Activated CD4-positive, alpha-beta T cell treated with anti-CD3 and anti-CD28 coated beads for 1 hour (primary cell): ENCODE measurements around the gene PCSK4.
"Not testable (repeated sequence)": the region's sequence is repeated elsewhere in the genome, so short reads cannot be mapped to it uniquely, and the experiment has no call there.

Experiments
- DNase-seq: peaks from one replicate; pipeline ENCODE4 v3.0.0-alpha.2; 2020

The PCSK4 gene

DNA sequence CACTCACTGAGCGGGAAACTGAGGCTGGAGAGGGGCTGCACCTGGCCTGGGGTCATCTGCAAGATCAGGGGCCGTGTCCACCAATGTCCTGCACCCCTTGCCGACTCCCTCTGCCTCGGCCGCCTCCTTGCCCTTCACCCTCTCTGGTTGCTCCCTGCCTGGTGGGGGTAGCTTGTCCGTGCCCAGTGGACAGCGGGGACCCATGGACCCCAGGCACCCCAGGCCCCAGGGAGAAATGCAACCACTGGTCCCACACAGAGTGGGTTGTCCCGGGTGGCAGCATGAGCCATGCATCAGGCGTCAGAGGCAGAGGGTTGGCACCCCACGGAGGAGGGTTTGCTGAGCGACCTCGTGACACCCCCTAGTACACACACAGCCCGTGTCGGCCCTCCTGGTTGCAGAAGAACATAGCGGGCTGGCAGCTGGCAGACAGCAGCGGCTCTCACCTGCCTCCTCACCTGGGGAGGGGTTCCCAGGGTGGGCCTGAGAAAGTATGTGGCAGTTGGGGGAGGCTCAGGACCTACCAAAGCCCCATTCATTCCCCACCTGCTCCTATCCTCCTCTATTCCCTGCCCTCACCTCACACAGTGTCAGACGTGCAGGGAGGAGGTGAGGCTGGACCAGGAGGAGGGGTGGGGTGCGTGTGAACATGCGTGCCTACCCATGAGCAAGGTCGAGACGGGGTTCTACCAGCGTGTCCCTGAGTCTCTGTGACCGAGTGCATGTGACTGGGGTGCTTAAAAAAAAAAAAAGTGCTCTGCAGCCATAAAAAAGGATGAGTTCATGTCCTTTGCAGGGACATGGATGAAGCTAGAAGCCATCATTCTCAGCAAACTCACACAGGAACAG is 14.0 kb upstream of the PCSK4 start:
- no peak for DNase-seq

DNA sequence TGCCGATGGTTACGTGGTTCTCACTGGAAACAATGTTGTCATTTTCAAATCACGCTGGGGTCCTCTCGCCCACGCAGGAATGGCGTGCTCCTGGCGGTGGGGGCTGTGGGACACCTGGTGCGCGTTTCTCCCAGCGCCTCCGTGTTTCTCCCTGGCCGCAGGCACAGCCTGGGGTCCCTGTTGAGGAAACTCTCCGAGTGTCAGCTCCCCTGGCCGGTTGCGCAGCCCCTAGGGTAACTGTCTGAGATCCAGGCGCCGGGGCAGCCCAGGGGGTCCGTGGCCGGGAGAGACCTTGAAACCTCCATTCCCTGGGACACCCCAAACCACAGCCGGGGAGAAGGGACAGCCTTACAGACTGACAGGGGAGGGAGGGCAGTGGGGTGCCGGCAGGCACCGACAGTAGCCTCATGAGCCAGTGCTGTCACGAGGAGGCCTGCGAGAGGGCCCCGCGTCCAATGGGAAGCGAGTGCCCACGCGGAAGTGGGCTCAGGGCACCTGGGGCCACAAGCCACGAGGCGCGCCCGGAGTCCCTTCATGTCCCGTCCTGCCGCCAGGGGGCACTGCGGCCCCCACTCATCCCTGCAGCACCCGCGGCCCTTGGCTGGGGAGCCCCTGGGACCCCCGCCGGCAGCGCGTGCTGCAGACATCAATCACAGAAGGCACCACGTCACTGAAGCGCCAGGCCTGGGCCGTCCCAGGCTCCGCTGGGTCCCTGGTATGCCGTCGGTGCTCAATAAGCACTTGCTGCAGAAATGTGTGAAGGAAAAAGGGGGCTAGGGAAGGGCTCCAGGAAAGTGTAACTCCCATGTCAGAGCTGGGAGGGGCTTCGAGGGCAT is 13.2 kb upstream of the PCSK4 start:
- peak; percentile 41 for DNase-seq

DNA sequence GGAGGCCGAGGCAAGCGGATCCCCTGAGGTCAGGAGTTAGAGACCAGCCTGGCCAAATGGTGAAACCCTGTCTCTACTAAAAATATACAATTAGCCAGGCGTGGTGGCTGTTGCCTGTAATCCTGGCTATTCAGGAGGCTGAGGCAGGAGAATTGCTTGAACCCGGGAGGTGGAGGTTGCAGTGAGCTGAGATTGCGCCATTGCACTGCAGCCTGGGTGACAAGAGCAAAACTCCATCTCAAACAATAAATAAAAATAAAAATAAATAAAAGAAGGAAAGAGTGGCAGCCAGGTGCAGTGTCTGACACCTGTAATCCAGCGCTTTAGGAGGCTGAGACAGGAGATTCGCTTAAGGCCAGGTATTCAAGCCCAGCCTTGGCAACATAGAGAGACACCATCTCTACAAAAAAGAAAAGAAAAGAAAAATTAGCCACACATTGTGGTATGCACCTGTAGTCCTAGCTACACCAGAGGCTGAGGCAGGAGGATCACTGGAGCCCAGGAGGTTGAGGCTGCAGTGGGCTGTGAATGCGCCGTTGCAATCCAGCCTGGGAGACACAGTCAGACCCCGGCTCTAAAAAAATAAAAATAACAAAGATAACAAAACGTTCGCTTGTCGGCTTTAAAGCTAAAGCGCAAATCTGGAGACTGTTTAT is 12.4 kb upstream of the PCSK4 start:
- no peak for DNase-seq

DNA sequence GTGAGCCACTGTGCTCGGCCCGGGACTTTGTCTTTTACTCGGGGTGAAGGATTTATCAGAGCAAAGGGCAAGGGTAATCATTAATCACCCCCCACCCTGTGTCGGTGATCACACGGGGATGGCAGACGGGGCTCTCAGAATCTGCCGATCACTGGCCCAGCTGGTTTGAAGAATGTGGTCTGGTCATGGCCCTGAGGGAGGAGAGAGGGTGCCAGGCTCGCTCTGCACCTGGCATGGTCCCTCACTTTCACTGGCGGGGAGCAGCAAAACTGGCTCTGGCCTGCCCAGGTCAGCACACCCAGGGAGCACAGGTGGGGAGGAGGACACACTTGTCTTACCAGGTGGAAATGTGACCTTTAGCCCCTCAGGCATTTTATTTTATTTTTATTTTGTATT is 11.0 kb upstream of the PCSK4 start:
- no peak for DNase-seq

DNA sequence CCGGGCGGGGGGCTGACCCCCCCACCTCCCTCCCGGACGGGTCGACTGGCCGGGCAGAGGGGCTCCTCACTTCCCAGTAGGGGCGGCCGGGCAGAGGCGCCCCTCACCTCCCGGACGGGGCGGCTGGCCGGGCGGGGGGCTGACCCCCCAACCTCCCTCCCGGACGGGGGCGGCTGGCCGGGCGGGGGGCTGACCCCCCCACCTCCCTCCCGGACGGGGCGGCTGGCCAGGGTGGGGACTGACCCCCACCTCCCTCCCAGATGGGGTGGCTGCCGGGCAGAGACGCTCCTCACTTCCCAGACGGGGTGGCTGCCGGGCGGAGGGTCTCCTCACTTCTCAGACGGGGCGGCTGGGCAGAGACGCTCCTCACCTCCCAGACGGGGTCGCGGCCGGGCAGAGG is 9.1 kb upstream of the PCSK4 start:
- not testable (repeated sequence) for DNase-seq

DNA sequence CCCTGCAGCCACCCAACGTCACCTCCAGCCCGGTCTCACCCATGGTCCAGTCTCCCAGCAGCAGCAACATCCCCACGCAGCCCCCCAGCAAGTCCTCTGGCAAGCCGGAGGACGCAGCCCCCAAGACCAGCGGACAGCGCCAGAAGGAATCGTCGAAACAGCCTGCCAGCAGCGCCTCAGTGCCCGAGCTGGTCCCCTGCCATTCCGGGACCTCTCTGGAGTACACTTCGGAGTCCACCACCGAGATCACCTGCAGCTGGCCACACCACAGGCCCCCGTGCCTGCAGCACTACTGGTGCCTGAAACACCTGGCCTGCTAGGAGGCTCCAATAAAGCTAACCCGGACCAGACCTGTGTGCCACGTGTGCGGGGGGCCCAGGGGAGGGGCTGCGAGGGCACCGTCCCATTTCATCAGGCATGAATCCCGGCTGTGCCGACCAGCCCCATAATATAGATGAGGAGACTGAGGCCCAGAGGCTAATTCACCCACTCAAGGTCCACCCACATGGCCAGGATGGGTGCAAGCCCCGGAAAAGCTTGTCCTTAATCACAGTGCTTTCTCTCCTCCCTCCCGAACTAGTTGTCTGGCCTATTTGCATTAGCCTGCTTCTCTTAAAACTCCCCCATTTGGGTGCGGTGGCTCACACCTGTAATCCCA is 7.6 kb upstream of the PCSK4 start:
- DNase-seq, result no peak

DNA sequence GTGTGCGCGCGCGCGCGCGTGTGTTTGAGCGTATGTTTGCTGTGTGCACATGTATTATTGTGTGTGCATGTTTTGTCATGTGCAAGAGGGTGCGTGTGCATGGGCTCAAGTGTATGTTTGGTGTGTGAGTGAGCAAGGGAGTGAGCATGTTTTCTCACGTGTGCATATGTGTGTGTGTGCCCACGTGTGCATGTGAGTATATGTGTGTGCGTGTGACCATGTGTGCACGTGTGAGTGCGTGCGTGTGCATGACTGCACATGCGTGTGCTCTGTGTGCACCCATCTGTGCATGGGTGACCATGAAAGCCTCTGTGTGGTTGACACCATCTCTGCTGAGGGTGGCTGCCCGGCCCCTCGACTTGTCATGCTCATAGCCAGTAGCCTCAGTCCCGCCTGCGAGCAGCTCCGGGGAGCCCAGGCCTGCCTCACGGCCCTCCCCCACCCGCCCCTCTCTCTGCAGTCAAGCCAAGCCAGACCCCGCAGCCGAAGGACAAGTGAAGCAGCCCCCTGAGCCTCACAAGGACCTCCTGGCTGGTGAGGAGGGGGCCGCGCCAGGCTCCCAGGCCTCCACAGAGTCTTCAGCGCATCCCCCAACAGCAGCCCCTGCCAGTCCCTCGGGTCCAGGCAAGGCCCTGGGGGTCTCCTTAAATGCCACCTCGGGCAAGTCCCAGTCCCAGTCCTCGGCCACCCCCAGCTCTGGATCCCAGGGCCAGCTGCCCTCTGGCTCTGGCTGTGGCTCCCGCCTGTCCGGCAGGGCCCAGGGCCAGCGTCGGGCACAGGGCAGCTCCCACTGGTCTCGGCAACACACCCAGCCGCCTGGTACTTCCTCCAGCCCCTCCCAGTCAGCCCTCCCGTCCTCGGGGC is 6.8 kb upstream of the PCSK4 start:
- no peak for DNase-seq

DNA sequence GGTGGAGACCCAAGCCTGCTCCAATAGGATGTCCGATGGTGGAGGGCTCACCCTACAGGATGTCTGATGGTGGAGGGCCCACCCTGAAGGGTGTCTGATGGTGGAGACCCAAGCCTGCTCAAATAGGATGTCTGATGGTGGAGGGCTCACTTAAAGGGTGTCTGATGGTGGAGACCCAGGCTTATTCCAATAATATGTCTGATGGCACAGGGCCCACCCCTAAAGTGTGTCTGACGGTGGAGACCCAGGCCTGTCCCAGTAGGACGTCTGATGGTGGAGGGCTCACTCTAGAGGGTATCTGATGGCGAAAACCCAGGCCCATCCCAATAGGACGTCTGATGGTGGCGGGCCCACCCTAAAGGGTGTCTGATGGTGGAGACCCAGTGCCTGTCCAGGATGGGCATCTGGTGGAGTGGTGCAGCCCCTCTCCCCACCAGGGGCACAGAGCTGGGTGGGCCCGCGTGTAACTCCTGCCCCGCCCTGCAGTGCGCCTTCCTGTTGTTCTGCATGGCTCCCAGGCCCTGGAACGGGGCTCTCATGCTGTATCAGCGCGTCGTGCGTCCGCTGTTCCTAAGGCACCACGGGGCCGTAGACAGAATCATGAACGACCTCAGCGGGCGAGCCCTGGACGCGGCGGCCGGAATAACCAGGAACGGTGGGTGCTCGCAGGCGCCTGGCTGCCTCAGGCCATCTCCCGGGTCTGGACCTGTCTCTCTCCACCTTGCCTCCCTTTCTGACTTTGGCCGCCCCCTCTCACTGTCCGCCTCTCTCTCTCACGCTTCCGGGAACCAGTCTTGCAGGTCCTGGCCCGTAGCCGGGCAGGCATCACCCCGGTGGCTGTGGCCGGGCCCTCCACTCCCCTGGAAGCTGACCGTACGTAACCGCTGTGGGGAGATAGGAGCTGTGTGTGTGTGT is 5.9 kb upstream of the PCSK4 start:
- DNase-seq, result no peak

DNA sequence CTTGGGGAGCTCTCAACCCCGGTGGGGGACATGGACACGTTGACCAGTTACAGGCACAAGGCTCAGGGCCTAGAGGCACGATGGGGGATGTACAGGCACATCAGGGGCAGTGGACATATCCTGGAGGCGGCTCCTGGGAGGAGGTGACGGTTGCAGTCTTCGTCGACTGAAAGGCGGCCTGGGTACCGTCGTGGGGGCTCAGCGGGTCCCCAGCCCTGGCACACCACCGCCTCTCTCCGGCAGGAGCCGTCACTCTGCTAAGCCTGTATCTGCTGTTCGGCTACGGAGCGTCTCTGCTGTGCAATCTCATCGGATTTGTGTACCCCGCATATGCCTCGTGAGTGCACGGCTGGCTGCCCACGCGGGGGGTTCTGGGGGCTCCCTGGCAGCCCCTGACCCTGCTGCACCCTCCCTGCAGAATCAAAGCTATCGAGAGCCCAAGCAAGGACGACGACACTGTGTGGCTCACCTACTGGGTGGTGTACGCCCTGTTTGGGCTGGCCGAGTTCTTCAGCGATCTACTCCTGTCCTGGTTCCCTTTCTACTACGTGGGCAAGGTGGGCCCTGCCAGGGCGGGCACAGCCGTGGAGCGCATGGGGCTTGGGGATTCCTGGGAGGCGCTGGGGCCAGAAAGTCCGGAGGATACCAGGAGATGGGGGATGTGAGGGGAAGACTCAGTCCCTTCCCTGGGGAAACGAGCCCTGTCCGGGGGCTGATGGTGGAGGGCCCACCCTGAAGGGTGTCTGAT is 5.1 kb upstream of the PCSK4 start:
- DNase-seq, result no peak

DNA sequence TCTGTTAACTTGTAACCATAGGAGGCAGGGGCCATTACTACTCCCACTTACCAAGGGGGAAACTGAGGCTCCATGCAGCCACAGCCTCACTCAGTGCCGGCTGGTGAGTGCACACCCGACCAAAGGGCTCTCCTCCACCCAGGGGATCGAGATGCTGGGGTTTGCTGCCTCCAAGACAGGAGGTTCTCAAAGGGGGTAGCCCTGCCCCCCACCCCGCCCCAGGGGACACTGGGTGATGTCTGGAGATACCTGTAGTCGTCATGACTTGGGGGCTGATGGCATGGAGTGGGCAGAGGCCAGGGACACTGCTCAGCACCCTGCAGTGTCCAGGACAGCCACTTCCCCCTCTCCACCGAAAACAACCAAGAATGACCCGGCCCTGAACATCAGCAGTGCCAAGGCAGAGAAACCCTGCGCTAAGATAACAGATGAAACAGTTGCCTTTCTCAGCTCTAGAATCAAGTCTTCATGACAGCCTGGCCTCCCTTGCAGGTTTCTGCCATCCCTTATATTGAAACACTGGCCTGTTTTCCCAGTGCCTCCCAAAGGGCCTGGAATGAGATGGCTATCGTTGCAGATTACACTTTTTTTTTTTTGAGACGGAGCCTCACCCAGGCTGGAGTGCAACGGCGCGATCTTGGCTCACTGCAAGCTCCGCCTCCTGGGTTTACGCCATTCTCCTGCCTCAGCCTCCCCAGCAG is 4.1 kb upstream of the PCSK4 start:
- DNase-seq, result no peak

DNA sequence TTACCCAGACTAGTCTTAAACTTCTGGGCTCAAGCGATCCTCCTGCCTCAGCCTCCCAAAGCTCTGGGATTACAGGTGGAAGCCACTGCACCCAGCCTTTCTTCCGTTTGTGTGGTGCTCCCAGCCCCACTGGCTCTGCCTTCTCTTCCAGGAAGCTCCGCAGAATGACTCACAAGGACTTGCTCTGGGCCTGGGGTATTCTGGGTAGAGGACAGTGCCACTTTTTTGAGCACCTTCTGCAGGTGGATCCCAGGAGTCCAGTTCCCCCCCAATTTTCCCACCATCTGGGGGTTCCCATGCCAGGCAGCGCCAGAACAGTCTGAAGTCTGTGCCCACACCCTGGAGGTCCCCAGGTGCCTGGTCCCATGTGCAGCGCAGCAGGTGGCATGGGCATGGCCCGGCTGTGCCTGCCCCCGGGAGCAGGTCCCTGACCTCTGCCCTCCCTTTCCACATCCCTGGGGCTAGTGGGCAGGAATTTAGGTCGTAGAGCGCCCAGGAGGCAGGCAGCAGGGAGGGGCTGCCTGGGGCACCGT is 2.4 kb upstream of the PCSK4 start:
- no peak for DNase-seq

DNA sequence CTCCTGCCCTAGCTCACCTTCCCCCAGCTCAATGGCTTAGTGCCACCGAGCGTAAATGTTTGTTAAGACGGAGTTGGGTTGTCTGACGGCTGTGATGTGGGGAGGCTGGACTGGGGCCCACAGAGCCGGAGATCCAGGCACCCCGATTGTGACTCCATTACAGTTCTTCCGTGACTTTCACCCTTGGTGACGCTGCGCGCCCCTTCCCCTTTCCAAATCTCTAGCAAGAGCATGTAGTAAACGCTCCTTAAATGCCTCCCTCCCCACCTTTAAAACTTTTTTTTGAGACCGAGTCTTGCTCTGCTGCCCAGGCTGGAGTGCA is 1.7 kb upstream of the PCSK4 start:
- DNase-seq, result no peak

DNA sequence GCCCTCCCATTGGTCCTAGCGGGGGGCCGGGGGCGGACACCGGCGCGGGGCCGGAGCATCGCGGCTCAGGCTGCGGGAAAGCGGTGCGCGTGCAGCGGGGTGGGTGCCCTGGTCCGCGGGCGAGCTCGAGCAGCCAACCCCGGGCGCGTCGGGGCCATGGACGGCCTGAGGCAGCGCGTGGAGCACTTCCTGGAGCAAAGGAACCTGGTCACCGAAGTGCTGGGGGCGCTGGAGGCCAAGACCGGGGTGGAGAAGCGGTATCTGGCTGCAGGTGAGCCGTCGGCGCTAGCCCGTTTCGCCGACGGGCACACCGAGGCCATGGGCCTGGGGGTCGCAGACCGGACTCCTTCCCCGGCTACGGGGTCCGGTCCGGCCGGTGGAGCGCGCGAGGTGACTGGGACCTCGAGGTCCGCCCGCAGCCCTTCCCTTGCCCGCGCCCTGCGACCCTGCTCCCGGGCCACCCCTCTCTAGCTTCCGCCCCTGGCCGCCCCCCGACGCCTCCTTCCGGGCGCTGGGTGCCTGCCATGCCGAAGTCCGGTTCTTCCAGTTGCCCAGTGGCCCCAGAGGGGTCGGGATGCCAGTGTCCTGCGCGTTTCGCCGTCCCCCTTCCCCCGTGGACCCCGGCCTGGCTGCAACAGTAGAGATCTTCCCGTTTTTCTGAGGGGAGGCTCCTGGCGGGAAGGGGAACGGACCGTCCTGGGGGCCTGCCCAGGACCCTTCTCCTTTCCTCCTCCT is 1.1 kb upstream of the PCSK4 start, which contains the start of gene REEP6:
REEP6 (plus strand) TSS at position 68 of the 735 bp plus-strand sequence; CDS start at position 157, 89 bp downstream.
- no peak for DNase-seq

DNA sequence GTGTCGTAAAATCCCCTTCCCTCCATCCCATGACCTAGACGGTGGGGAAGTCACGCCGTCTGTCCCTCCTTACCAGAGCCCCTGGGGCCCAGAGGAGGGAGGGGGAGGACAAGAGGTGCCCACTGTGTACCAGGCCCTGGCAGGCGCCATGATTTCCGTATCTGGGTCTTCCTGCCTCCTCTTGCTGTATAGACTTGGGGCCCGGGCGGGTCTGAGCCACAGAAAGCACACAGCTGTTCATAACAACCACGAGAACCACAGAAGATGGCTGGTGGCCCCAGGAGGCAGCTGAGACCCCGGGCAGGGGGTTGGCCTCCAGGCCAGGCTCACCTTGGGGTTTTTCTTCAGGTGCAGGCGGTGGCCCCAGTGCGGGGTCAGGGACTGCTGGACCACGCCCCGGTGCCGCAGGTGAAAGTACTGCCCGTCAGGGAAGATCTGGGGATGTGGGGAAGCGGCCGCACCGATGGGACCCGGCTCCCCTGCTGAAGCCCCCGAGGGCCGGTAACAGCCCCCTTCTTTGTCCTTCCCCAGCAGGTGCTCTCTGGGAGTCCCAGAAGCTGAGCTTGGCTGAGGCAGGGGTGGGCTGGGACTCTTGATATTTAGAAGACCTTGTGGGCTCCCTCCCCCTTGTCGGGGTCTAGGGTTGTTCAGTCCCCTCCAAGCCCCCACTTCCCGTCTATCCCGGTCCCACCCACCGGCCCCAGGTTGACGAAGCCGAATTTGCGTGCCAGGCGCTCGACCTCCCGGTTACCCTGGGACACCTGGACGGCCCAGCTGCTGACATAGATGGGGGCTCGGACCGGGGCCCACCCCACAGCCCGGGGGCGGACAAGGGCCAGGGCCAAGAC is 463 bp downstream of the PCSK4 start:
- no peak for DNase-seq

DNA sequence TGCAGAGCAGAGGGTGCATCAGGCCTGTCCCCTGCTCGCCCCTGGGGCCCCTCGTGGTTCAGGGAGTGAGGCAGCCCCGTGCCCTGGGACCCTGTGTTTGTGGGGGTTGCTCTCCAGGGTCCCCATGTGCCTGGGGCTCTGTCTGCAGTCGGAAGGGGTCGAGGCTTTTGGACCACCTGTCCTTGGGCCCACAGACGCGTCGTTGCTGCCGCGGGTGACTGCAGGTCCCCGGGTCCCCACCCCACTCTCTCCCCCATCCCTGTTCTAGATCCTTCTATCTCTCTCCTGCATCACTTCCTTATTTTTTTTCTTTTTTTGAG is 1.9 kb downstream of the PCSK4 start:
- DNase-seq, result no peak

DNA sequence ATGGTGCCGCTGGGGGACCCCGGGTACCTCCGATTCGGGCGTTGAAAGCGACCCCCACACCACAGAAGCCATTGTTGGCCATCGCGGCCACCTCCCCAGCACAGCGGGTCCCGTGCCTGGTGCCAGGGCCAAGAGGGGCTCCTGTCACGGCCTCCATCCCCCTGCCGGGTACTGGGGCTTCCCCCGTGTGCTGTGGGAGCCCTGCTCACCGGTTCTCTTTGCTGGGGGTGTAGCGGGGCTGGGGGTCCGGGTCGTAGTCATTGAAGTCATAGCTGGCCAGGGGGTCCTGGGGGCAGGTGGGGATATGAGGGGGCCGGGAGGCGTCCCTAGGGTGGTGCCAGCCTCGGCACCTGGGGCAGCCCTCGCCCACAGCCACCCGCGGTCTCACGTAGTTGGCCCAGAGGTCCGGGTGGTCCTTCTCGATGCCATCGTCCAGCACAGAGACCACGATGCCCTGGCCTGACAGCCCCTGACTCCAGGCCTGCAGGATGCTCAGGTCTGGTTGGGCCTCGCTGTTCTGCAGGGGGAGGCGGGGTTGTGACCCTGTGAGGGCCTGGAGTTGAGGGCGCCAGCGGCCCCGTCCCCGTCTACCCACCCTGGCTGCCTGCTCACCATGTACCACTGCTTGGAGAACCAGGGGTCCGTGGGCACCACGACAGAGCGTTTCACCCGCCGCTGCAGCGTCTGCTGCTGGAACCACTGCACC is 2.4 kb downstream of the PCSK4 start:
- no peak for DNase-seq
